Iris pigment epithelial cell (primary cell): ENCODE data around the gene IFNGR2.
"Not testable (repeated sequence)": the region's sequence is repeated elsewhere in the genome, so short reads cannot be mapped to it uniquely, and the experiment has no call there.

Experiments
- DNase-seq: peaks from one replicate; pipeline ENCODE4 v3.0.0-alpha.2; 2011; ENCODE audit warnings: low read depth

Gene IFNGR2

GRCh38 chr21:33377221-33377920 lies 25.8 kb upstream of the IFNGR2 start:
- no peak for DNase-seq

- no peak for DNase-seq
Observed at GRCh38 chr21:33378081-33378480, 25.1 kb upstream of the IFNGR2 start.

GRCh38 chr21:33379934-33380333 lies 23.3 kb upstream of the IFNGR2 start:
- peak; percentile 91 for DNase-seq

- DNase-seq, result peak; percentile 95
Observed at GRCh38 chr21:33380483-33380998, 22.7 kb upstream of the IFNGR2 start.

GRCh38 chr21:33381381-33381780 lies 21.8 kb upstream of the IFNGR2 start:
- not testable (repeated sequence) for DNase-seq

- DNase-seq, result peak; percentile 92
Observed at GRCh38 chr21:33383056-33383888, 19.9 kb upstream of the IFNGR2 start.

GRCh38 chr21:33384841-33385331 lies 18.3 kb upstream of the IFNGR2 start:
- DNase-seq, result no peak

GRCh38 chr21:33386222-33386784 lies 16.9 kb upstream of the IFNGR2 start:
- DNase-seq, result no peak

- DNase-seq, result no peak
Observed at GRCh38 chr21:33387294-33387693, 15.9 kb upstream of the IFNGR2 start.

- no peak for DNase-seq
Observed at GRCh38 chr21:33388188-33388587, 15.0 kb upstream of the IFNGR2 start.

GRCh38 chr21:33390479-33390878 lies 12.7 kb upstream of the IFNGR2 start:
- DNase-seq, result no peak

GRCh38 chr21:33391656-33392055 lies 11.6 kb upstream of the IFNGR2 start:
- no peak for DNase-seq

- no peak for DNase-seq
Observed at GRCh38 chr21:33392284-33392985, 10.8 kb upstream of the IFNGR2 start.

GRCh38 chr21:33393348-33393747 lies 9.9 kb upstream of the IFNGR2 start:
- no peak for DNase-seq

GRCh38 chr21:33394260-33394659 lies 9.0 kb upstream of the IFNGR2 start:
- no peak for DNase-seq

- DNase-seq, result no peak
Observed at GRCh38 chr21:33395891-33396331, 7.3 kb upstream of the IFNGR2 start.

GRCh38 chr21:33396436-33396835 lies 6.8 kb upstream of the IFNGR2 start:
- DNase-seq, result no peak

- DNase-seq, result peak; percentile 95
Observed at GRCh38 chr21:33396951-33397350, 6.3 kb upstream of the IFNGR2 start.

- no peak for DNase-seq
Observed at GRCh38 chr21:33397717-33398116, 5.5 kb upstream of the IFNGR2 start.

GRCh38 chr21:33398361-33398760 lies 4.9 kb upstream of the IFNGR2 start:
- no peak for DNase-seq

GRCh38 chr21:33401630-33401992 lies 1.6 kb upstream of the IFNGR2 start:
- DNase-seq, result no peak
